Neural crest cell (in vitro differentiated cells): ENCODE data around the gene IL21R. TPM values are rescaled to one million over a fixed set of nuclear protein-coding genes. Genes with fewer than 3 reads are reported as not detected.

Experiments used
- DNase-seq: peaks from one replicate; pipeline ENCODE4 v3.0.0; 2021; ENCODE audit warnings: low read depth, mixed read lengths, low spot score
- H3K27ac Mint-ChIP-seq: one replicate; pipeline ENCODE4 v1.8.0; 2021; ENCODE audit warnings: mild to moderate bottlenecking, mixed read lengths; ENCODE audit not compliant: unreplicated experiment
- H3K27me3 Mint-ChIP-seq: 2 replicates; pipeline ENCODE4 v1.8.0; 2021; ENCODE audit warnings: low read depth, mild to moderate bottlenecking, mixed read lengths
- H3K36me3 Mint-ChIP-seq: 2 replicates; pipeline ENCODE4 v1.8.0; 2021; ENCODE audit warnings: low read depth, mild to moderate bottlenecking, mixed read lengths
- H3K4me1 Mint-ChIP-seq: 2 replicates; pipeline ENCODE4 v1.8.0; 2021; ENCODE audit warnings: mixed read lengths
- H3K4me3 Mint-ChIP-seq: one replicate; pipeline ENCODE4 v1.8.0; 2021; ENCODE audit warnings: mild to moderate bottlenecking, mixed read lengths
- H3K9me3 Mint-ChIP-seq: 2 replicates; pipeline ENCODE4 v1.8.0; 2021; ENCODE audit warnings: mixed read lengths
- CTCF ChIP-seq: fragments of 200-600 bp; sonication (generic); conservative IDR thresholded peaks from 2 replicates; pipeline ENCODE4 v1.5.0; 2021; ENCODE audit warnings: antibody characterized with exemption, mild to moderate bottlenecking
- total RNA-seq: library from RNA; stranded (reverse); gene quantifications from 2 replicates; pipeline ENCODE4 v1.2.1, GENCODE V29; 2021

The IL21R gene
- total RNA-seq, 1 donor from 2014 or later, result 0.79 TPM

- H3K4me3 Mint-ChIP-seq, result no peak overlapping the region
- H3K27ac Mint-ChIP-seq, result peak overlapping the region; percentile 2
- TF ChIP-seq CTCF, result no peak
- H3K9me3 Mint-ChIP-seq, result no peaks in the 10 kb centered on the region
- peaks cover 4% of the 10 kb centered on the region for H3K4me1 Mint-ChIP-seq
- H3K36me3 Mint-ChIP-seq, result no peaks in the 10 kb centered on the region
- DNase-seq, result no peak
- H3K27me3 Mint-ChIP-seq, result no peaks in the 10 kb centered on the region
Observed at GRCh38 chr16:27439271-27440018, 37.5 kb downstream of the IL21R start.

- H3K4me1 Mint-ChIP-seq, result peaks cover 4% of the 10 kb centered on the region
- no peak overlapping the region for H3K4me3 Mint-ChIP-seq
- TF ChIP-seq CTCF, result no peak
- no peaks in the 10 kb centered on the region for H3K9me3 Mint-ChIP-seq
- H3K27ac Mint-ChIP-seq, result no peak overlapping the region
- DNase-seq, result no peak
- no peaks in the 10 kb centered on the region for H3K36me3 Mint-ChIP-seq
- H3K27me3 Mint-ChIP-seq, result no peaks in the 10 kb centered on the region
Observed at GRCh38 chr16:27441276-27441675, 39.3 kb downstream of the IL21R start.

GRCh38 chr16:27441998-27442397 lies 40.0 kb downstream of the IL21R start:
- H3K36me3 Mint-ChIP-seq, result no peaks in the 10 kb centered on the region
- no peak overlapping the region for H3K27ac Mint-ChIP-seq
- peaks cover 4% of the 10 kb centered on the region for H3K4me1 Mint-ChIP-seq
- H3K9me3 Mint-ChIP-seq, result no peaks in the 10 kb centered on the region
- DNase-seq, result no peak
- no peak overlapping the region for H3K4me3 Mint-ChIP-seq
- H3K27me3 Mint-ChIP-seq, result no peaks in the 10 kb centered on the region
- no peak for TF ChIP-seq CTCF

GRCh38 chr16:27444015-27444414 lies 42.0 kb downstream of the IL21R start:
- no peak overlapping the region for H3K4me3 Mint-ChIP-seq
- H3K36me3 Mint-ChIP-seq, result no peaks in the 10 kb centered on the region
- H3K9me3 Mint-ChIP-seq, result no peaks in the 10 kb centered on the region
- no peak for TF ChIP-seq CTCF
- no peak overlapping the region for H3K27ac Mint-ChIP-seq
- no peaks in the 10 kb centered on the region for H3K27me3 Mint-ChIP-seq
- peaks cover 4% of the 10 kb centered on the region for H3K4me1 Mint-ChIP-seq
- DNase-seq, result no peak

DNA sequence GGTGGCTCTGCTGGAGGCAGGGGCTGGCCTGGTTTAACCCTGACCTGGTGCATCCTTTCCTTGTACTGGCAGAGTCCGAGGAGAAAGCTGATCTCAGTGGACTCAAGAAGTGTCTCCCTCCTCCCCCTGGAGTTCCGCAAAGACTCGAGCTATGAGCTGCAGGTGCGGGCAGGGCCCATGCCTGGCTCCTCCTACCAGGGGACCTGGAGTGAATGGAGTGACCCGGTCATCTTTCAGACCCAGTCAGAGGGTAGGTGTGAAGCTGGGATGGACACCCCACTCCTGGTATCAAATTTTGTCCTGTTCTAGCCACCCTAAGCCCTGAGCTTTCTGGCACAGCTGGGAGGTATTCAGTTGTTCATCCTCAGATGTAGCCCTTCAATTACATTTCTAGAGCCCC lies 42.5 kb downstream of the IL21R start:
- H3K27ac Mint-ChIP-seq, result no peak overlapping the region
- no peaks in the 10 kb centered on the region for H3K36me3 Mint-ChIP-seq
- H3K4me3 Mint-ChIP-seq, result no peak overlapping the region
- no peak for DNase-seq
- H3K4me1 Mint-ChIP-seq, result no peaks in the 10 kb centered on the region
- no peaks in the 10 kb centered on the region for H3K9me3 Mint-ChIP-seq
- no peaks in the 10 kb centered on the region for H3K27me3 Mint-ChIP-seq
- no peak for TF ChIP-seq CTCF
